UCSD-AML1 (cell line): ENCODE results near the gene LRFN2.

Experiments used
- DNase-seq: peaks from one replicate; lab custom pipeline; 2025; ENCODE audit not compliant: unreplicated experiment; lab: John Stamatoyannopoulos, UW

The LRFN2 gene

DNA sequence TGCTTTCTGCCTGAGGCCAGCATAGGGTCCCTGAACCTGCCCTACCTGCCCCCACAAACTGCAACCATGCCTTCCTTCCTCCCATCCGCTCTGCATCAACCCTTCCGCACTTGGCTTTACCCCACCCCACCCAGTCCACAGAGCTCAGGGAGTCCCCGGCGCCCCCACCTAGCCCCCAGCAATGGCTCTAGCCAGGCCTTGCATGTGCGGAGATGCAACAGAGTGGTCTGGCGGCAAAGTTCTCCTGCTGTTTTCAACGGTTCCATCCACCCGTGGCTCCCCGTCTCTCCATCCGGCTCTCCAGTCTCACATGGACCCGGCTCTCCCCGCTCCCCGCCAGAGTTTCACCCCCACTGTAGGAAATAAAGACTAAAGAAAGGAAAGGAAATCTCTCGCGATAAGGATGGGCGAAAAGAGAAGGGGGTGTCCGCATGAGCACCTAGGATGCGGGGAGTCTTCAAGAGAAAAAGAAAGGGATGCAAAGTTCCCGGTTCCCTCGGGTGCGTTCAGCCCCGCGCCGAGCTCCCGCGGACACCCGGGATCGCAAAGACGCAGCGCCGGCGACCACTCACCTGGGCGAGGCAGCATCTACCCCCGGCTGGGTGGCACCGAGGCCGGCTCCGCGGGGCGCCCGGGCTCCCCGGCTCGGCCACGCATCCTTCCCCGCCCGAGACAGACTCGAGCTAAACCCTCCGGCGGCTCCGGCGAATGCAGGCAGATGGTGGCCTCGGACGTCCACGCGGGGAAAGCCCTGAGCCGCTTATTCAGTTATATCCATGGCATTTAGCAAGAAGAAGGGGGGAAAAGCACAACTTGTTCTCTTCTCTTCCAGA lies 579 bp downstream of the LRFN2 start:
- DNase-seq, result no peak

DNA sequence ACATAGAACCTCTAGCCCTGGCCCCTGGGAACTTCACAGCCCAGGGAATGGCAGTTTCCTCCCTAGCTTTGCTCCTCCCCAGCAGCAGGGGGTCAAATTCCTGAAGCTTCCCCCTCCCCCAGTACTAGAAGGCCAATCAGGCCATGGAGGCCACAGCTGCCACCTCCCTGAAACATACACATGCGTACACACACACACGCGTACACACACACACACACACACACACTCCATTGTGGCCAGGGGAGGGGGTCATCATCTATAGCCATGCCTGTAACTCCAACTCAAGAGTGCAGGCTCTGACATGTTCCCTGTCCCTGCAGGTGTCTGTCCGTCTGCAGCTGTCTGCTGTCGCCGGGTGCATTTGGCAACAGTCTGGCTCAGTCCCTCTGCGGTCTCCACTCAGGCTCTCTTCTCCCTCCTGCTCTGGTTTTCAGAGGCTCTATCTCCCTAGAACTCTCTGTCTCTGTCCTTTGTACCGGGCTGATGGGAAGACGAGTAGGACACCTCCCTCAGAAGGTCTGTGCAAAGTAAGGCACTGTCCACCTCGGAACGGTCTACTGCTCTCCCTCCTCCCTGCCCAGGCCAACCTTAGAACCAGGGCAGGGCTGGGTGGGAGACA lies 1.4 kb downstream of the LRFN2 start:
- DNase-seq, result no peak

DNA sequence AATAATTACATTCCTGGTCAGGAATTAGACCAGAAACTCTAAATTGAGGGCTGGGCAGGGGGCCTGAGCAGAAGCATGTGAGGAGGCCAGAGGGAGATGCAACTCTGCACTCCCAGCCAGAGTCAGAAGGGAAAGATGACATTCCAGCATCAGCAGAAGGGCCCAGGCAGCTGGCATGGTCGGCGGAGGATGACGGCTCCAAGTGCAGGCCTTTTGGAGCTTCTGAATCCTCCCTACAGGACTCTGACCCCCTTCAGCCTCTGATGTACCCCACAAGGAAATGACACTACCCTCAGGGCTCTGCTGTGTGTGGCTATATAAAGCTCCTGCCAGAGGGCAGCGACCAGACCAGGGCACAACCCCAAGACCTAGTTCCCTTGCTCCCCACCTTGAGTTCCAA lies 1.9 kb downstream of the LRFN2 start:
- no peak for DNase-seq

DNA sequence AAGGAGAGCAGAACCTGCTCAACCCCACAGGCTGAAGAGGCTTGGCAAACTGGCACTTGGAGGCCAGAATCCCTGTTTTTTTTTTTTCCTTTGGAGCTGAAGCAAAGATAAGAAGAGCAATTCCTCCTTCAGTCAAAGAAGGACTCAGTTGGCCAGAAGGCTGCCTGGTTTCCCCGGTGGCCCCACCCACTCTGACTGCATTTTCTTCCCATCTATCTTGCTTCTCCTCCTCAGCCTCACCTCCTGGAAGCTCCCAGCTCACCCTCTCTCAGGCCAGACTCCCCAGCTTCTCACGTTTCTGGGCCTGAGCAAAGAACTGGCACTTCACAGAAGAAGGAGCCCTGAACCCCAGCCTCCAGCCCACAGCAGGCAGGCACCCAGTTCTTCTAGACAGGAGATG lies 2.4 kb downstream of the LRFN2 start:
- no peak for DNase-seq

DNA sequence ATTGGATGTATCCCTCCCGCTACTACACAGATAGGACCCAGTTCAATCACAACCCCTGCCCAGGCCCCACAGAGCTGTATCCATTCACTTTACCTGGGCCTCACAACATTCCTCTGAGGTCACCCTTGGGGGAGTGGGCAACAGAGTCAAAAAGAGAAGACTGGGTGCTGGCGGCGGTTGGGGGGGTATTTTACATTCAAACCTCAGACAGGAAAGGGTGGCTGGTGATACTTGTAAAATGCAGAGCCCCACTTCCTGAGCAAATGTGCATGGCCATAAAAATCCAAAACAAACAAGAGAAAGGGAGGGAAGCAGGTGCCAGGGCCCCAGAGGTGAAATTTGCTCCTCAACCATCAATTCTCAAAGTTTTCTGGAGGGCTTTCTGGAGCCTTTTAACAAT lies 3.5 kb downstream of the LRFN2 start:
- DNase-seq, result no peak

DNA sequence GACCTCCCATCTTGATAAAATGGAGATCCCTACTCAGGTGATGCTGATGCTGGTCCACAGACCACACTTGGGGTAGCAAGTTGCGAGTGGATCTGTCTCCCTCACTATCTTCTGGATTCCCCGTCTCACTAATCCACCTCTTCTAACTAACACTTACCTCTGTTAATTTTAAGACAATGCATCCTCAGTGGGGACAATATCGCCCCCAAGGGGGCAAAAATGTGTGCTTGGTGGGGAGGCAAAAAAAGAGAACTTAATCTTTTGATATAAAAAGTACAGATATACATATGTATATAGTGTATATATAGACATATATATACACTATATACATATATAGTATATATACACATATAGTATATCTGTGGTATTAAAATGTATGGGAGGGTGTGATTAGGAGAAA lies 4.3 kb downstream of the LRFN2 start:
- DNase-seq, result no peak

DNA sequence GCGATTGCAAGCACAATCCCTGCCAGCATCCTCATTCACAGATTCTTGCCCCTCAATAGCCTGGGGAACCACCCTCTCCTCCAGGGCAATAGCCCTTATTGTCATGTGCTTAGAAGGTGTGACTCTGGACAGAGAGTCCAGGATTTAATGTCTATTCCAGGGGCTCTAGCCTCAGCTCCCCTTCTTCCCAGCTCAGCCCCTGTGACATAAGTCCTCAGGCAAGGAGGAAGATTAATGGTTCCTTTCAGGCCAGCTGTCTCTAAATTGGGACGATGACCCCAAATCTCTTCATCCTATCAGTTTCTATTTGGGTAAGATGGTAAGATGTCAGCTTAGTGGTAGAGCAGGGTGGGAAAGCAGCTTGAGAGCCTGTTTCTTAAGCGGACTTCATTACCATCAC lies 8.1 kb downstream of the LRFN2 start:
- DNase-seq, result no peak

DNA sequence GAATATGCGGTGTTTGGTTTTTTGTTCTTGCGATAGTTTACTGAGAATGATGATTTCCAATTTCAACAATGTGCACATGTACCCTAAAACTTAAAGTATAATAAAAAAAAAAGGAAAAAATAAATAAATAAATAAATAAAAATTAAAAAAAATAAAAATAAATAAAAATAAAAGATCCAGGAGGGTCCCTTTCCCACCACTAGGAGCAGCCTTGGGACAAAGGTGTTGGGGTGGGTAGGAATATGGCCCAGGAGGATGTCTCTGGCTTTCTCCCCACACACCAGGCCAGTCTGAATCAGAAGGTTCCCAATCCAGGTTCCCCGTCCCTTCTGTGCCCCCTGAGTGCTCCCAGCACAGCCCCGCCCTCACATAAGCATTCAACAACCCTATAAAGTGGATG lies 9.5 kb downstream of the LRFN2 start:
- no peak for DNase-seq

DNA sequence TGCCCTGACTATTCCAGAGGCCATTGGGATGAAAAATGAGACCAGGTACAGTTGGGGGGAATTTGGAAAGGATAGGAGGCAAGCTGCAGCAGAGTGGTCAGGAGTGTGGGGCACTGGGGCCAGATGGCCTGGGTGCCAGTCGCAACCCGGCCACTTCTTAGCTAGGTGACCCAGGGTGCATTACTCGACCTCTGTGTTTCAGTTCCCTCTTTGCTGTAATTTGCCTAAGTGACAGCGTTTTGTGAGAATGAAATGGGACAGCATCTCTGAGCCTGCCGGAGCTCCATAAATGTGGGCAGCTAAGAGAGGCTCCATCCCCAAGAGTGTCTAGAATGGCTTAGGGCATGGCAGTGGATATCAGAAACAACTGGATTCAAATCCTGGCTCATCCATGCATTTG lies 13.9 kb downstream of the LRFN2 start:
- no peak for DNase-seq

DNA sequence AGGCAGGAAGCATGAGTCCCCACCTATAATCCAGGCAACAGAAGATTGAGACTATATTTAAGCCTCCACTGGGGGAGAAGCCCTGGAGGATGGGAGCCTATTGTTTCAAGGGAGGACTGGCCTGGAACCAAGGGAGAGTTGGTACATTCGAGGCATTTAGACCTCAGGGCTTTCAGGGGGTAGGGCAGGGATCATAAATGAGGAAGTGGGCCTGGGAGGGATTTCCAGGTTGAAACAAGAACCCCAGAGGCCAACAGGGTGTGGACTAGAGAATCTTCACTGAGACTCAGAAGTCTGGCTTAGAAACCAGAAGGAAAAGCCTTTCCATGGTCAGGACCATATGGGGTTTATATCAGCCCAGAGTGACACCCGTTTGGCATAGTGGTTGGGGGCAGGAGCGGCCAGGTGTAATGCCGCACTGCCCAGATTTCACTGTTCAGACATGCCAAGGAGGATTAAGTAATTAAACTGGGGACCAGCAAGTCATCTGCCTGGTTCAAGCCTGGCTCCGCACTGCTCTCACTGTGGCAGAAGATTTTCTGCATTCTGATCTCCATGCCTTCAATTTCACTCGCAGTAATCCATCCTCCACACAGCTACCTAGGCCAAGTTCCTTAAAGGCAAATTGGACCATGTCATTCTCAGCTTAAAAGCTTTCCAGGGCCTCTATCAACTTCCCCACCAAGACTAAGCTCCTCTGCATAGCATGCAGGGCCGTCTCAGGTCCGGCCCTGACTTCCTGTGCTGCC lies 17.8 kb downstream of the LRFN2 start:
- DNase-seq, result no peak

DNA sequence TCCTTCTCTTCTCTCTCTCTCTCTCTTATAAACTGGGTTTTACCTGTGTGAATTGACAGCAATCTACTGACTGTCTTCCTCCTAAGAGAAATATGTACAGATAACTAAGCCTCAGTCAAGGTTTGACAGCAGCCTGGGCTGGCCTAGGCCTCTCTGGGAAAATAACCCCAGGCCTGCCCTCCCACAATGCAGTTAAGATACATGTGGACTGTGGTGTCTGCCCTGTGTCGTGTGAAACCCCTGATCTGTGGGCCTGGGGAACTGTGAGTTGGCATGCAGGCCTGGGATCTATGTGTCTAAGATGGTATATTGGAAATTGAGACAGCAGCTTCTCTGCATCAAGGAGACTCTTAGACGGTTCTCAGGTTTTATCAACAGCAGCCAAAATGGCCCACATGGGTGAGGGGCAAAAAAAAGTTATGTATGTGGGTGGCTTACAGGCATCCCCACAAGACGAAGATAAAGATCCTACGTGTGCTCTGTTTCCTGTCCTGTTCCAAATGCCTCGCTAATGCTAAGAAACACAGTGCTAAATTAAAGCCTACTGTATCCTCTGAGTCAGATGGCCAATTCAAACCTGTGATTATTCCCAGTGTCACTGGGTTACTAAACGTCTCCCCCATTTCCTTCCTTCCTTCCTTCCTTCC lies 19.0 kb downstream of the LRFN2 start:
- no peak for DNase-seq

DNA sequence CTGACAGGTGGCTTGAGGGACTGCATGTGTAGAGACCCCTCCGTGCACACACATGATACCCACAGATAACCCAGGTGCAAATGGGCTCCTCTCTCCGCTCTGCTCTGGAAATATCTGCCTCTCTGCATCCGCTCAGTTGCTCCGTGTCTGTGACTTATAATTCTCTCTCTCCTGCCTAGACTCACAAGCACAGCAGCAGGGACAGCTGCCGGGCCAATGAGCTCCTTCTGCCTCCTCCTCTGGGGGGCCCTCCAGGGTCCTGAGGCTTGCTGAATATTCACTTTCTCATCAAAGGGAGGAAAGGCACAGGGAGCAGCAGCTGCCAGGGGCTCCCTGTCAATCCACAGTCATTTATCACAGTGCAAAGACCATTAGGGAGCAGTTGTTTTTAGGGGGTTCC lies 24.1 kb downstream of the LRFN2 start:
- no peak for DNase-seq

DNA sequence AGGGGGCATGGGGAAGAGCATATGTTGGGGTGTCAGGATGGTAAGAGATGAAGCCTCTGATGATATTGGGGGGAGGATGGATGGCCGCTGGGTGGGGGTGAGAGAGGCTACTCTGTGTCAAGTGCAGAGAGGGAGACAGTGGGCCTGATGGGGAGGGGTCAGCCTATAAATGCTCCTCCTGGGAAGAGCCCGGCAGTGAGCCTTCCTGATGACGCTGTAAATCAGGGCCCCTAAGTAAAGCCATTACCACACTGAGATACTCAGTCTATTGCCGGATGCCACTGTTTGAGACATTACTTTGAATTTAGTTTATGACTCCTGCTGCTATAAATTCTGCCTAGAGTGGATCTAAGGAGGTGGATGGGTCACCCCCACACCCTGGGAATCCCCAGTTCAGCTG lies 28.1 kb downstream of the LRFN2 start:
- no peak for DNase-seq

DNA sequence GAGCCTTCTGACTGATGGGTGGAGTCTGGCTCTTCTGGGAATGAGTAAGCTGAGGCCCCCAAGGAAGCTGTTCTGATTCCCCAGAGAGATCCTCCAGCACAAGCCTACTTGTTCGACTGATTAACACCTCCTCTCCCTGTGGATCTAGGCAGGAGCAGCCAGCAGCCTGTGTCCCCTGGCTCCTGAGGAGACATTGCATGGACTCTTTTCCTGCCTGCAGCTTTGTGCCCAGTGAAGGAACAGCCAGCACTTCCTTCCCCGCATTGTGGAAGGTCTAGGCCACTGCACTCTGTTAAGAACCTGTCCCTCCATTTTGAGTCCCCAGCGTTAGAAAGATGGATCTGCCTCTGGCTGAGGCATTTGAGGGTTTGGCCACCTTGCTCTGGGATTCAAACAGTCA lies 29.1 kb downstream of the LRFN2 start:
- no peak for DNase-seq

DNA sequence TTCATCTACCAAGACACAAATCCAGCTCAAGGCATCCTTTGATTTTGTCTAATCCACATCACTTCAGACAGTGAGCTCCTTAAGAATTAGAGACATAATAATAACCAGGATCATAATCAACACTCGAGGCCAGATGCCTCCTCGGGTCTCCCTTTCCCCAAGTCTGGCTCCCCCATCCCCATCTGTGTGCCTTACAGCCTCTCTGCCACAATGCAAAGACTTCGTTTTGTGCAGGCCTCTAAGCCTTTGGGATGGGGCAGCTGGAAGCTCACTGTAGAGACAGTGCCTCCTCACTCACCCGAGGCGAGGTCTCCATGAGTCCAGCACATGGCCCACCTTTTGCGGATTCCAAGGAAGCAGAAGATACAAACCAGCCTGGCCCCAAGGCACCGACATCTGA lies 30.3 kb downstream of the LRFN2 start:
- no peak for DNase-seq

DNA sequence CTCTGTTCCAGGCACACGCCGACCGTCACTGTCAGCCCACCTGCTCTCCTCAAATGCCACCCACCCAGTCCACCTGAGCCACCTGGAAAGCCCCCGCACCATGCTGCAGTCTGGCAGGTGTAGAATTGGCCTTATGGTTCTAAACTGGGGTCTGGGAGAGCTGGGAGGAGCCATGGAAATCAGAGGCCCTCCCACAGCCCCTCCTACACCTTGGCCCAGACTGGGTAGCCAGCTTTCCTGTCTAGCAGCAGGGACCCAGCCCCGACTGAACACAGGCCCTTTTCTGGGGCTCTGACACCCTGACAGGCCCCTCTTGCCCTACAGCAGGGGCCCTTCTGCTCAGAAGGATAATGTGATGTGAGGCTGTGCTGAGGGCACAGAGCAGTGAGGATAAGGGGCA lies 31.1 kb downstream of the LRFN2 start:
- DNase-seq, result no peak

DNA sequence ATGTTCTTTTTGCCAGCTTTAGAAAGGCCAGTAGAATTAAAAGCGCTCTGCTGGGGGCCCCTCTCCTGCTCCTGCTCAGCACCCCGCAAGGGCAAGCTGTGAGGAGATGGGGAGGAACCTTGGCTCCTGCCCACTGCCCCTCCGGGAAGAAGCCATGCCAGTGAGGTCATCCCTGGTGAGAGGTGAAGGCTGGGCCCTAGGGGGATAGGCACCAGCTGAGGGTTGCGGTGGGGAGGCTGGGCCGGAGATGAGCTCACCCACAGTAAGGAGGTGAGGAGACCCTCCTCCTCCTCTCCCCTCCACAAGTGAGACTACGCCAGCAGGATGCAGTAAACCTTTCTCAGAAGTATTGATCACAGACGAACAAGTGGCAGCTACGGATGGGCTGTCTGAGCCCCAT lies 32.1 kb downstream of the LRFN2 start:
- no peak for DNase-seq

DNA sequence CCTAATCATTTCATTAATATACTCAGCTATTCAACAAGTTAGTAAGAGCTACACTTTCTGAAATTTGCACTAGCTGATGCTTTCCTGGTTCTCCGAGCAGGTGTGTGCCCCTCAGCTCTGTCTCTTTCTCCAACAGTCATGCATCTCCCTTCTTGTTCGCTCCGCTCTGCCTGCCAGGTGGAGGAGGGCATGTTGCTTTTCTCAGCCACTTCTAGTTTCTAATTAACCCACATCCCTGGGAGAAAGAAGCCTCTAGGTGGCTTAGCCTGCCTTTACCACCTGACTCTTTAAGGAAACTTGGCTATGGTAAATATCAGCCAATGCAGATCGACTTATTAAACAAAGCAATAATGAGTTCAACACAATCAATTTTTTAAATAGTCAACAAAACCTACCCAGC lies 34.2 kb downstream of the LRFN2 start:
- no peak for DNase-seq

DNA sequence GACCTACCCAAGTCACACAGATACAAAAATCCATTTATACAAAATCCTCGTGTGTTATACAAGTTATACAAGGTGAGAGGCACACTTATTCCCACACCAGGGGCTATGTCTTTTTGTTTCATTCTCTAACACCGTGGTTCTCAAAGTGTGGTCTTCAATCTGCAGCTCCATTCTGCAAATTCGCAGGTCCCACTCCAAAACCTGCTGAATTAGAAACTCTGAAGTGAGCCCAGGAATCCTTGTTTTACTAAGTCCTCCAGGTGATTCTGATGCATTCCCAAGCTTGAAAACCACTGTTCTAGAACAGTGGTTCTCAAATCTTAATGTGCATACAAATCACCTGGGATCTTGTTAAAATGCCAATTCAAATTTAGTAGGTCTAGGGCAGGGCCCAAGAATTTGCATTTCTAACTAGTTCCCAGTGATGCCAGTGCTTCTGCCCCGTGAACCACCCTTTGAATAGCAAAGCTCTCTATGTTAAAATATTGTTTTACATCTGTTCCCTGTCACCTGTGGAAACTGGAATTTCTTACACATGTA lies 35.1 kb downstream of the LRFN2 start:
- no peak for DNase-seq

DNA sequence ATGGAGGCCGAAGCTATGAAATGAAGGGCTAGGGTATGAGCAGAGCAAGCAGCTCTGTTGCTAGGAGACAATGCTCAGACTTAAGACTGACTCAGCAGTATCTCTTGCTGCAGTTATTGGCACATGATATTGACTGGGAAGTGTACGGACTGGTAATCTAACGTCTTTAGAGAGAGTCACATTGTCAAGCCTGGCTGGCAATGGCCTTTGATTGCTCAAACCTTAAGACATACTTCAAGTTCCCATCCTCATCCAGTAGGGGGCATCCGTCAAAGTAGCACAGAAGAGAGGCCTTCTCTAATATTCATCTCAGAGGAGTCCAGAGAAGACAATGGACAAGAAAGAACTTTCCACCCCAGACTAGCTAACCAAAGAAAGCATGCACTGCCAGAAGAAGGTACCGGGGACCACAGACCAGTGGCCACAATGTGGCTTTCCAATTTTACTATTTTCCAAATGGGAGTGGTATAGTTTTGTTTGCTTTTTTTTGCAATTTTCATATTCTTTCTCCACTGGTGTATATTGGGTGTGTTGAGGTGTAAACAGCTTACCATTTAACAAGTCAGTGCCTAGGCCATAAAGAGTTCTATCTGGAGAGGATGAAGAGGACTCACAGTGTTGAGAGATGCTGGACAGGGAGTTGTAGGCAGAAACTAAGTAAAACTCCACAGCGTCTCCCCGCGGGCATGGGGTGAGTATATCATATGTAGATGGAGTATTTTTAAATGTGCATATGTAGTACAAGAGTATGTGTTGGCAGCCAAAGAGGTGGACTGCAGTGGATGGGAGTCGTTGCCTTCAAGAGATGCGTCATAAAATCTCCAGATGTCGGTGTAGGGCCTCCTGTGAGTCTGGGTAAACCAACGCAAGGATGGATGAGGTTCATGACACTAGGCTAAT lies 36.7 kb downstream of the LRFN2 start:
- no peak for DNase-seq
